Measurements from ENCODE around the gene SLC35C1. TPM values are rescaled to one million over a fixed set of nuclear protein-coding genes. Genes with fewer than 3 reads are reported as not detected.
A peak's percentile ranks its signal among the peaks of the same experiment; 100 is the strongest.

SLC35C1 gene
- total RNA-seq, 1 experiment from 2014 or later: 8.9 TPM

DNA sequence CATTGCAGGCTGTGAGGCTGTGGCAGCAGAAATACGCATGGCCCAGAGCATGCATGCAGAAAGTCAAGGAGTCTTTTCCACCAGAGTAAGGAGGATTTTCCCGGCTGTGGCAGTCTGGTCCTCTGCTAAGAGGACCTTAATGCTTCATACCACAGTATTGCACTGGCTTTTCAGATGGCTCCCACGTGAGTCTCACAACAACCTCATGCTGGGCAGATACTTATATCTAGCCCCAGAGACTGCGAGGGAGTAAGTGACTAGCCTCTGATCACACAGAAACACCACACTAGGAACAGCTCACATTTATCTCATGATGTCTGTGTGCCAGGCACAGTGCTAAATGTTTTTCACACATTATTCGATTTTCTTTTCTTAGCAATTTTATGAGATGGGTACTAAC, 50.4 kb downstream of the SLC35C1 start:
- Histone ChIP-seq H3T11ph (ENCODE audit: low read length) (no peak overlapping the region), H2AFZ (ENCODE audit: low read length) (no peak overlapping the region), H3K9me3 (ENCODE audit: control insufficient read depth, low read depth, low read length) (no peaks in the 10 kb centered on the region), H4K20me1 (ENCODE audit: control insufficient read depth, insufficient read depth, insufficient read length) (no peaks in the 10 kb centered on the region), H3K14ac (ENCODE audit: insufficient read depth, low read length) (no peak overlapping the region), H3K79me2 (ENCODE audit: insufficient read depth, low read length) (no peaks in the 10 kb centered on the region; the same call in 1 of the 2 replicates), H3K79me1 (ENCODE audit: insufficient read depth, low read depth, low read length, poor library complexity, severe bottlenecking) (no peaks in the 10 kb centered on the region), H3K4me1 (ENCODE audit: insufficient read depth, low read length) (peaks cover 4% of the 10 kb centered on the region), H3K56ac (ENCODE audit: insufficient read length, low read depth, low read length) (no peak overlapping the region), H3K23ac (ENCODE audit: insufficient read length, low read depth, low read length) (no peak overlapping the region), H2BK20ac (ENCODE audit: low read depth, low read length, poor library complexity, severe bottlenecking) (no peak overlapping the region), H3K27ac (ENCODE audit: insufficient read length, low read depth, low read length) (no peak overlapping the region), H4K5ac (ENCODE audit: insufficient read length, low read depth, low read length) (no peak overlapping the region), H2AK5ac (ENCODE audit: insufficient read length, low read length) (no peak overlapping the region), H2BK5ac (ENCODE audit: insufficient read length, low read length) (no peak overlapping the region), H4K91ac (ENCODE audit: insufficient read length, low read depth, low read length) (no peak overlapping the region), H3K18ac (ENCODE audit: insufficient read length, low read depth, low read length) (no peak overlapping the region), H3K23me2 (ENCODE audit: insufficient read length, low read depth, low read length, poor library complexity, severe bottlenecking) (no peaks in the 10 kb centered on the region), H2BK15ac (ENCODE audit: low read depth, low read length) (no peak overlapping the region), H3K4me2 (ENCODE audit: insufficient read depth, insufficient read length, low read length) (no peak overlapping the region), H2BK12ac (ENCODE audit: insufficient read length, low read depth, low read length) (no peak overlapping the region), H3K4ac (ENCODE audit: low read depth, low read length) (no peak overlapping the region), H4K8ac (replicated peaks; ENCODE audit: insufficient read length, low read depth, low read length) (no peak overlapping the region), H3K27me3 (ENCODE audit: insufficient read depth, low read length) (no peaks in the 10 kb centered on the region), H3K9ac (ENCODE audit: extremely low read depth, insufficient read length, low read length) (no peak overlapping the region), H2BK120ac (ENCODE audit: low read depth, low read length, poor library complexity, severe bottlenecking) (no peak overlapping the region)
- H3K4me3 Mint-ChIP-seq: no peak overlapping the region; a peak in 1 of 5 replicates
- no peak for DNase-seq
- TF ChIP-seq, protein P1, sequence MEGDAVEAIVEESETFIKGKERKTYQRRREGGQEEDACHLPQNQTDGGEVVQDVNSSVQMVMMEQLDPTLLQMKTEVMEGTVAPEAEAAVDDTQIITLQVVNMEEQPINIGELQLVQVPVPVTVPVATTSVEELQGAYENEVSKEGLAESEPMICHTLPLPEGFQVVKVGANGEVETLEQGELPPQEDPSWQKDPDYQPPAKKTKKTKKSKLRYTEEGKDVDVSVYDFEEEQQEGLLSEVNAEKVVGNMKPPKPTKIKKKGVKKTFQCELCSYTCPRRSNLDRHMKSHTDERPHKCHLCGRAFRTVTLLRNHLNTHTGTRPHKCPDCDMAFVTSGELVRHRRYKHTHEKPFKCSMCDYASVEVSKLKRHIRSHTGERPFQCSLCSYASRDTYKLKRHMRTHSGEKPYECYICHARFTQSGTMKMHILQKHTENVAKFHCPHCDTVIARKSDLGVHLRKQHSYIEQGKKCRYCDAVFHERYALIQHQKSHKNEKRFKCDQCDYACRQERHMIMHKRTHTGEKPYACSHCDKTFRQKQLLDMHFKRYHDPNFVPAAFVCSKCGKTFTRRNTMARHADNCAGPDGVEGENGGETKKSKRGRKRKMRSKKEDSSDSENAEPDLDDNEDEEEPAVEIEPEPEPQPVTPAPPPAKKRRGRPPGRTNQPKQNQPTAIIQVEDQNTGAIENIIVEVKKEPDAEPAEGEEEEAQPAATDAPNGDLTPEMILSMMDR (conservative IDR thresholded peaks at IDR 0.05): no peak
- peaks cover 8 to 21% (median 17%) of the 10 kb centered on the region in 3 experiments; a peak in 6 of 7 replicates for H3K36me3 Mint-ChIP-seq (ENCODE audit: insufficient read depth in 1 of 3, low read depth in 3 of 3)
- WGBS (ENCODE audit: extremely low coverage, insufficient read length, low lambda C conversion rate): no CpG with 5 or more reads among the region's 5 CpGs
- H3K4me1 Mint-ChIP-seq: peaks cover 42 to 64% of the 10 kb centered on the region in 2 experiments
- H3K9me3 Mint-ChIP-seq: no peaks in the 10 kb centered on the region
- H3K27me3 Mint-ChIP-seq (ENCODE audit: low read depth): no peaks in the 10 kb centered on the region
- H3K27ac Mint-ChIP-seq: peak overlapping the region in 1 of 3 experiments; percentile 40; a peak in 2 of 7 replicates

Data from H9 (cell line).